Activated CD4-positive, CD25-positive, alpha-beta regulatory T cell treated with anti-CD3 and anti-CD28 coated beads, Interleukin-2, amount 50 U/mL, for 72 hours (primary cell): Measurements from ENCODE around the gene LMNTD2.
"Not testable (repeated sequence)": the region's sequence is repeated elsewhere in the genome, so short reads cannot be mapped to it uniquely, and the experiment has no call there.

ENCODE experiments used
- DNase-seq: peaks from one replicate; pipeline ENCODE4 v3.0.0; 2021

Gene LMNTD2

DNA sequence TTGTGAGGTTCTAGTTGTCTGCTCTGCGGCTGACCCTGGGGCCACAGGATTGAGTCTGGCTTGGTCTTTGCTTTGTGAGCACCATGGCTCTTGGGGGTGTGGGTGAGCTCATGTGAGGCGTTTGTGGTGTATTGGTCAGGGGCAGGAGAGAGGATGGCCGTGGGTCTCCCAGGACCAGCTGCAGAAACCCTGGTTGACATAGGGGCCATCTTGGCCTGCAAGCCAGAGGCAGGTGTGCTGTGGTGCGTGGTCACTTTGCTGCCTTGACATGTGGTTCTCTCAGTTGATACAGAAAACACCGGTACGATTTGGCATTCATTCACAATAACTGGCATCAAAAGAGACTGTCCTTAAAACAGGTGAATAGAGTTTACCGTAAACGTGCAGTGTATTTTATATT, 27.0 kb upstream of the LMNTD2 start:
- DNase-seq = no peak

DNA sequence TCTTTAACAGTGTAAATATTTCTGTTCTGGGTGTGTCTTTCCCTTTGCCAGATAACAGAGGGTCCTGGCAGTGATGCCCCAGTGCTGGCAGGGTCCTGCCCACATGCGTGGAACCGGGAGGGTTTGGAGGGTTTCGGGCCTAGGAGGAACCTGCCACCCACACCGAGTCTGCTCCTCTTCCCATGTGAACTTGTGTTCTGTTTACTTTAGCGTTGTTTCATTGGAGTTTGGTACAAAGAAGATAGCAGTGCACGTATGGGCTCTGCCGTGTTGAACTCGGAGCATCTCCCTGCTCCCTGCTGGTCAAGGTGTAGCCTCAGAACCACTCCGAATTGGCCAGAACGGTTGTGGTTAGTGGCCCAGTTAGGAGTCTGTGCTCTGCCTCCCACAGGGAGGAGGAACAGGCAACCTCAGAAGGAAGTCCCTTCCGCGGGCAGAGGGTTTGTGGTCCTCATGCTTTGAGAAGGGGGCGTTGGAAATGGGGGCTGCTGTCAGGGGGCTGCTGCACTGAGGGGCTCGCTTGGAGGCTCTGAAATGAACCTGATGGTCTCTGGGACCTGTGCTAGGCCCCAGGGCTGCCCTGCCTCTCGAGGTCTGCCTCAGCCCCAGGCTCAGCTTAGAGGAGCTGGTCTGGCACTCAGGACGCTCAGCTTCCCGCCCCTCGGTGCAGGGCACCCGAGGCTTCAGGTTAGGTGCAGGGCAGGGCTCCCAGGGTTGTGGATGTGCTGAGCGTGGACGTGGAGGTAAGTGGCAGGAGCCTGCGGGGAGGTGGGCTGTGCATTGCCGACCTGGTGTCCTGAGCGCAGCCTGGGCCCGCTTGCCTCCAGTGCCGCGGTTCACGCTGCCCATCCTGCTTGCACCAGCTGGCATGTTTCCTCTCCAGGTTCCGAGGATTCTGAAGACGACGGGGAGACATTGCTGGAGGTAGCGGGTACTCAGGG, 26.1 kb upstream of the LMNTD2 start:
- DNase-seq = no peak

DNA sequence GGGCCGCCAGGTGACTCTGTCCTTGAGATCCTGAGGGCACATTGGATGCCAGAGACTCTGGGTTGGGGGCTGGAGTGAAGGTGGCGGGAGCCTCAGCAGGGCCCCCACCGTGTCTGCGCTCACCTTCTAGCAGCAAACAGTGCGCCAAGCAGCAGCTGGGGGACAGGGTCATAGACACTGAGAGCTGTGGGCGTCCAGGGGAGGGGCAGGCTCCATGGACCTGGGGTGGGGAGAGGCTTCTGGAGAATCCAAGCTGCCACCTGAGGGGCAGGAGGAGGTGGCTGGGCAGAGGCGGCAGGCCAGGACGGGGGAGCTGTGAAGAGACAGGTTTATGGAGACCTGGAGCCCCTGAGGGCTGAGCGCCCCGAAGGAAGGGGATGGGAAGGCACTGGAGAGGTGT, 23.7 kb upstream of the LMNTD2 start:
- no peak for DNase-seq

DNA sequence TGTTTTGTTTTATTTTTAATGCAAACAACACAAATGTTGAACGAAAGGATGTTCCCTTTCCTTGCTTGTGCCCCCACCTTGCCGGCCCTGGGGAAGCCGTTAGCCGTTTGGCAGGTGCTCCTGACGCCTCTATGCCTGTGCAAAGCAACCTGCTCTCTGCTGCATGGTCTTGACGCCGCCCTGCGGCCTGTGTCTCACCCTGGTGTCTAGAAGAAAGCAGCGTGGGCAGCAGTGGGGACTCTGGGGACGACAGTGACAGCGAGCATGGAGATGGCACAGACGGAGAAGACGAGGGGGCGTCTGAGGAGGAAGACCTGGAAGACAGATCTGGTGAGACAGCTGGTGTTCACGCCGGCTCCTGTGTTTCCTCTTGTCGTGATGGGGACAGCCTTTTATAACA, 21.2 kb upstream of the LMNTD2 start:
- DNase-seq = no peak

DNA sequence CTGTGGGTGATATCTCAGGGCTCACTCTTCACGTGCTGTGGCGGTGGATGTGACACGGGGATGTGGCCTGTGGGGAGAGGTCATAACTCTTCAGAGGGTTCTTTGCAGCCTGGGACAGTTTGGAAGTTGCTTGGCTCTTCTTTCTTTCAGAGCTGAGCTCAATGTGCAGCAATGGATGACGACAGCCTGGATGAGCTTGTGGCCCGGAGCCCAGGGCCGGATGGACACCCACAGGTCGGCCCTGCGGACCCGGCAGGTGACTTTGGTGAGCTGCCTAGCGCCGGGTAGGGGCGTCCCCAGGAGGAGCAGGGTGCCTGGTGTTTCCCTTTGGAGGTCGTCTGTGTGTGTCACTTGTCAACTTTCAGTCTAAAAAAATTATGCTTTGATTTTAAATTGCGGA, 20.8 kb upstream of the LMNTD2 start:
- DNase-seq = no peak

DNA sequence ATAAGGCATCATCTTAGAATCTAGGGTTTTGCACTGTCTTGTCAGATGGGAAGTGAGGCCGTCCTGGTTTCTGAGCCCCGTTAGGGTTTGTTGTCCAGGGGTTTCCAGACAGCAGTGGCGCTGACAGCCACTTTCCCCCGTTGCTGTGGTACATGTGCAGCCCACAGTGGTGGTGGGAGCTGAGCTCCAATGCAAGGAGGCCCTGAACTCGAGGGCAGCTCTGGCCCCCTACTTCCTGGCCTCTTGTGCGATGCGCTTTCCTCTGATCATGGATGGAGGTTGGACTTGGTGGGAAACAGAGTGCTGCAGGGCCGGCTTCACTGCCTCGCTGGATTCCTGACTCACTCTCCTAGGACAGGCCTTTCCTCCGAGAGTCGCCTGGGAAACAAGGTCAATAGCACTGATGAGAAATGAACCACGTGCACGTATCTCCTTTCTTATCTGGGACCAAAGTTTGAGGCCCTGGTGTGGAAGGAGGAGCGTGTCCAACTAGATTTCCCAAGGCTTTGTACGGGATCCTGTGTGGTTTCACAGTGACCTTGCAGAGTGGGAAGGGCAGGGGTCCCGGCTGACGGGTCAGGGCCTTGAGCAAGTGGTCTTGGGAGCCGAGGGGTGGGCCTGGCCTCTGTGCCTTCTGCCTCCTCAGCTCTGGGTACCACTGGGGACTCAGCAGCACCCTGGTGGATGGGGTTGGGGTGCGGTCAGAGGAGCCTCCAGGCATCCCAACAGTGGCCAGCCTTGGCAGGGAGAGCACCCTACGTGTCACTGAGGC, 19.5 kb upstream of the LMNTD2 start:
- no peak for DNase-seq

DNA sequence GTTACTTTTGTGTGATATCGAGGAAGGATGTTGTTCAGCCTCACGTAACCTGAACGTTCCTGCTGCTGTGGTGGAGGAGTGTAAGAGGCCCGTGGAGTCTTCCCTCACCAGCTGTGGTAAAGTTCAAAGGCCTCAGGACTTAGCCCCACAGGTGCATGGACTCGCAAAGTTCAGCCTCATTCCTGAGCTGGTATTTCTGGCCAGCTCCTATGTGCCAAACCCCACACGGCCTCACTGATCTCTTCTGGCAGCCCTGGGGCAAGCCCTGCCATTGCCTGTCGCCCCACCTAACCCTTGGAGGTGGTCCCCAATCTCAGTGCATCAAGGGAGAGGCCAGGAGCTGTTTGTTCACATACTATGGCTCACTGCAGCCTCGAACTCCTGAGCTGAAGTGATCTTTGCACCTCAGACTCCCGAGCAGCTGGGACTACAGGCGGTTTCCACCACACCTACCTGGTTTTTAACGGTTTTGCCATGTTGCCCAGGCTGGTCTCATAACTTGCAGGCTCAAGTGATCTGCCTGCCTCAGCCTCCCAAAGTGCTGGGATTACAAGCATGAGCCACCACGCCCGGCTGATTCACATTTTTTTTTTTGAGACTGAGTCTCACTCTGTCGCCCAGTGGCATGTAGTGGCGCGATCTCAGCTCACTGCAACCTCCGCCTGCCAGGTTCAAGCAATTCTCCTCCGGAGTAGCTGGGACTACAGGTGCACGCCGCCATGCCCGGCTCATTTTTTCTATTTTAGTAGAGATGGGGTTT, 17.9 kb upstream of the LMNTD2 start:
- no peak for DNase-seq

DNA sequence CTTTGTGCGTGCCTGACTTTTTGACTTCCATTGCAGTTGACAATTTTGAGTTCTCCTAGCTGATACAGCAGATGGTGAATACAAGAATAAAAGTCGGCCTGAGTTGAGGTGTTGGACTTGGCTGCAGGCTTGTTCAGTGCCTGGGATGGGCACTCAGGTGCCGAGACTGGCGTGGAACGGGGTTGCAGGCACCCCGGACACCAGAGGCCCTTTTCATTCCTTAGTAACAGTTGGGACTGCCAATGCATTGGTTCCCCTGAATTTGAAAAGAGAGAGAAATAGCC, 17.0 kb upstream of the LMNTD2 start:
- no peak for DNase-seq

DNA sequence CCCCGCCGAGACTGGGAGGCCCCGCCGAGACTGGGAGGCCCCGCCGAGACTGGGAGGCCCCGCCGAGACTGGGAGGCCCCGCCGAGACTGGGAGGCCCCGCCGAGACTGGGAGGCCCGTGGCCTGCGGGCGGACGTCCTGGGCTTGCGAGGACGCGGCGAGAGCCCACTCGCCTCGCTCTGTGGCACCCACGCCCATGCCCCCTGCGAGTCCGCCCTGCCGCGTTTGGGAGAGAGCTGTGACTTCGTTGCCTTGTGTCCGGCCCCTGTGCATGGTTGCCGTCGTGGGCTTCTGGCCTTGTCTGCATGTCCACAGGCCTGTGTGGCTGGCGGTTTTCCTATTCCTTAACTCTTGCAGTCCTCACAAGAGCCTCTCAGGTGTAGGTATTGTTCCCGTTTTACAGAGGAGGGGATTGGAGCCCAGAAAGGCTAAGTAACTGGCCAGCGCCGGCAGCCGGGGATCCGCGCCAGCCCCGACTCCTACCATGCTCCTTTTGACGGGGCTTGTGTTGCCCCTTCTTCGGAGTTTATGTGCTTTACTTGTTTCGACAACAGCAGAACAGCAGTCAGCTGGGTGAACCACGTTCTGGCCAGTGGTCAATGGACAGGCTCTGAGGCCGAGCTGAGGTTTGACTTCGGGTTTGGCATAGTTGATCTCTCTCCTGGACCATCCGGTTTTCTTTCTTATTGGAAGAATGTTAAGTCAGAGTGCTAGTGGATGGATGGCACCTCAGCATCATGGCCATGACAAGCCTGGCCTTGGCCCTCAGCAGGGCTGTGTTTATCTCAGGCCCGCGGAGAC, 16.5 kb upstream of the LMNTD2 start:
- no peak for DNase-seq

DNA sequence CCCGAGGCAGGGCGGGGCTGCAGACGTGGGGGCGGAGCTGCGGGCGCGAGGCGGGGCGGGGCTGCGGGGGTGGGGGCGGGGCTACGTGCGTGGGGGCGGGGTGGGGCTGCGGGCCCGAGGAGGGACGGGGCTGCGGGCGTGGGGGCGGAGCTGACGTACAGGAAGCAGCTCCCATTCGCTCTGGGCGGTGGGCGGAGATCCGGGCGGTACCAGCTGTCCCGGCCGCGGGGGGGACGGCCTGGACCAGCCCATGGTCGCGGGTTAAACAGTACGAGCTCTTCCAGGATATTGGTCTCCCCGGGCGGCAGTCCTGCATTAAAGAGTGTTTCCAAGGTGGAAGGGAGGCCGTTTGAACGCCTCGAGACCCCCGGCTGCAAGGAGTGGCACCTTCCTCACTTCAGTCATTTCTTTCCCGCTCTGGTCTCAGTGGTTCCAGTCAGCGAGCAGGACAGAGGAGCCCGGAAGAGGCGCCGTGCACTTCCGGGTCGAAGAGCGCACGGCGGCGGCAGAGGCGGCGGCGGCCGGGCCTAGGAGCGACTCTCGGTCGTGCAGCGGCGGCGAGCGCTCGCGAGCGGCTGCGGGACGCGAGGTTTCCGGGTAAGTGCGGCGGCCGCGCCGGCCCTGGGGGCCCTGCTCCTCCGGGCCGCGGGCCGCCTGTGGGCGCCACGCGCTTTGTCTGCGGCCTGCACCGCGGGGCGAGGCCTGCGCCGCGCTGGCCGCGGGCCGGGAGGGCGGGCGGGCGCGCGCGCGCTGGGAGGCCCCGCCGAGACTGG, 15.6 kb upstream of the LMNTD2 start, which contains the start of gene PHRF1:
Gene PHRF1 (plus strand): TSS at position 475 of the 773 bp plus-strand sequence. CDS start 5,043 bp downstream, outside the sequence.
- peak; percentile 95 for DNase-seq

DNA sequence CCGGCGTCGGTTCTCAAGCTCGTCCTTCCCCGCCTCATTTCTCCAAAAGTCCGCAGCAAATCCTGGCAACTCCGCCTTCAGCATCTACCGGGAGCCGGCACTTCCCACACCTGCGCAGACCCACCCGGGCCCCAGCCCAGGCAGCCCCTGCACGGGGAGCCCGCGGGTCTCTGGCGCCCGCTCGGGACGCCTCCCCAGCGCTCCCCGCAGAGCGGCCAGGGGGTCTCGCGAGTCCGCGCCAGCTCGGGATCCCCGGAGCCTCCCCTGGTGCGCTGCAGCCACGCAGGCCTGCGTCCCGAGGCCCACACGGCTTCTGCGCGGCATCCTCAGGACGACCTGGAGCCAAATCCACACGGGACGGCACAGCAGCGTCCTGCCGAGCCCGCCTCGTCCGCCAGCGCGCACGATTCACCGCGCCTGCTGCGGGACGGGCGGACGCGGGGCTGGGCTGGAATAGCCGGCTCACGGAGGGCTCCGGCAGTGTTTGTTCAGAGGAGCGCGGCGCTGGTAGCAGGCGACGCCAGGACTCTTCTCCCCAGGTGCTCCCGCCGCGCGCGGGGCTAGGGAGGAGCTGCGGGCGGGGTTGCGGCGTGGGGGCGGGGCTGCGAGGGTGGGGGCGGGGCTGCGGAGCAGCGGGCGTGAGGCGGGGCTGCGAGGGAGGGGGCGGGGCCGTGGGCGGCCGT, 14.9 kb upstream of the LMNTD2 start:
- DNase-seq = no peak

DNA sequence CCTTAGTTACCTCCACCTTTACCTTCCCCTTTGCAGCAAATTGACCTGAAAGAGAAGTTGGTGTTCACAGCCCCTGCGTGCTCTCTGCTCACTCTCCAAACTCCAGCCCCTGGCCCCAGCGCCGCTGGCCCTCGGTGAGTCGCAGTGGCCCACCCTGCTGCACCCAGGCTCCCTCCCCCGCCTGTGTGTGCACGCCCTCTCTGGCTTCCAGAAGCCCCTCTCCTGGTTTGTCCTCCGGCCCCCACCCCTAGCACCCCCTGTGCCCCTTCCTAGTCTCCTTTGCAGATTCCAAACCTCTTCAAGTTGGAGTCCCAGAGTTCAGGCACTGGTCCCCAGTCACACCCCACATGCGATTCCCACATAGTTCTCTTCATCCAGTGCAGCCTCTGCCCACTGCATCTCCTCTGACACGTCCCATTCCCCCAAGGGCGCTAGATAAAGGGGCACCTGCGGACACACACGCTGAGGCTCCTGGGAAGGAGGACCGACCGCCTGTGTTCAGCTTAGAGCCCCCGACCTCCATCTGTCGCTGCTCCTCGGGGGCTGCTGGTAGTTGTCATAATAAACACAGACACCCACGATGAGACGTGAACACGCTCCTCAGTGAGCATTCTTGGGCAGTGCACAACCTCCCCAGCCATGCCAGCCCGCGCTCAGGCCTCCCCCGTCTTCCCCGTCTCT, 14.2 kb upstream of the LMNTD2 start:
- DNase-seq = no peak

DNA sequence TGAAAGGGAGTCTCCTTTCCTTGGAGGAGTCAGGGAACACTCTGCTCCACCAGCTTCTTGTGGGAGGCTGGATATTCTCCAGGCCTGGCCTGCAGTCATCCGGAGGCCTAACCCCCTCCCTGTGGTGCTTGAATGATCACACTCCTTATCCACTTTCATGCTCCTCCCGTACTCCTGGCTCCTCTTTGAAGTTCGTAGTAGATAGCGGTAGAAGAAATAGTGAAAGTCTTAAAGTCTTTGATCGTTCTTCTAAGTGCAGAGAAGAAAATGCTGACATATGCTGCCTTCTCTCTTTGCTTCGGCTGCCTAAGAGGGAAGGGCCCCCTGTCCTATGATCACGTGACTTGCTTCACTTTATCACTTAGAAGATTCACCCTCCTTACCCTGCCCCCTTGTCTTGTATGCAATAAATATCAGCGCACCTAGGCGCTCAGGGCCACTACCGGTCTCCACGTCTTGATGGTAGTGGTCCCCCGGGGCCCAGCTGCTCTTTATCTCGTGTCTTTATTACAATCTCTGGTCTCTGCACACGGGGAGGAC, 13.6 kb upstream of the LMNTD2 start:
- DNase-seq = not testable (repeated sequence)

DNA sequence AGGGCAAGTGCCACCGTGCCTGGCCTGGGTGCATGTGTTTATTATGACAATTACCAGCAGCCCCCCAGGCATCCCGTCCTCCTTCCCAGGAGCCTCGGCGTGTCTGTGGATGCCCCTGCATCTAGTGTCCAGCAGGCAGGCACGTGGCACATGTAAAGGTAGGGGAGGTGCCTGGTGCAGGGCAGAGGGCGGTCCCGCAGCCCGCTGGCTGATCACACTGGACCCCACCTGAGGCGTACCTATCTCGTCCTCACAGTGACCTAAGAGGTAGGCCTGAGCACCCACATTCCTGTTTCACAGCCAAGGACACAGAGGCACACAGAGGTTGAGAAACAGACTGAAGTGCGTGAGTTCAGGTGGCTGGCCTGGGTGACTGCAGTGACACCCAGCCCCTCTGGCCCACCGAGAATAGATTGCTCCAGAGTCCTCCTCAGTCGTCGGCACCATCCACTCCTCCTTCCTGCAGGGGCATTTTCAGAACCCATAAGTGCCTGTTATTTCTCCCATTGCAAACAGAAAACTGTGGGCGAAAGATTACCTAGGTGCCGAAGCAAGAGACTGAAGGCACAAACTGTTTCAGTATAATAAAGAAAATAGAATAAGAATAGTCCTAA, 12.7 kb upstream of the LMNTD2 start:
- no peak for DNase-seq

DNA sequence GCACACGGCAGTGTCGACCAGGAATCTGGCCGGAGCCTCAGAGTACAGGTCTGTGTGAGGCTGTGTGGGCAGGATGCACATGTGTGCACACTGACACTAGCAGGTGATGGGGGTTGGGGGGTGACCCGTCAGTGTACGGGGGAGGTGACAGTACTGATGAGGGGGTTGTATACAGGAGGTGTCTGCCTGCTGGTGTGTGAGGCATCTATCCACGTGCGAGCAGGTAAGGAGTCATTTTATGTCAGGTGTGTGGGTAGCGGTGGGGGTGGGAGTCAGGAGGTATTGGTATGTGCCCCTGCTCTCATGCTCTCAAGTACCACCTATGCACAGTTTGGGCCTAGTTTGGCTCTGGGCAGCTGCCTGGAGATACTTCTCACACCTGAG, 11.3 kb upstream of the LMNTD2 start:
- no peak for DNase-seq

DNA sequence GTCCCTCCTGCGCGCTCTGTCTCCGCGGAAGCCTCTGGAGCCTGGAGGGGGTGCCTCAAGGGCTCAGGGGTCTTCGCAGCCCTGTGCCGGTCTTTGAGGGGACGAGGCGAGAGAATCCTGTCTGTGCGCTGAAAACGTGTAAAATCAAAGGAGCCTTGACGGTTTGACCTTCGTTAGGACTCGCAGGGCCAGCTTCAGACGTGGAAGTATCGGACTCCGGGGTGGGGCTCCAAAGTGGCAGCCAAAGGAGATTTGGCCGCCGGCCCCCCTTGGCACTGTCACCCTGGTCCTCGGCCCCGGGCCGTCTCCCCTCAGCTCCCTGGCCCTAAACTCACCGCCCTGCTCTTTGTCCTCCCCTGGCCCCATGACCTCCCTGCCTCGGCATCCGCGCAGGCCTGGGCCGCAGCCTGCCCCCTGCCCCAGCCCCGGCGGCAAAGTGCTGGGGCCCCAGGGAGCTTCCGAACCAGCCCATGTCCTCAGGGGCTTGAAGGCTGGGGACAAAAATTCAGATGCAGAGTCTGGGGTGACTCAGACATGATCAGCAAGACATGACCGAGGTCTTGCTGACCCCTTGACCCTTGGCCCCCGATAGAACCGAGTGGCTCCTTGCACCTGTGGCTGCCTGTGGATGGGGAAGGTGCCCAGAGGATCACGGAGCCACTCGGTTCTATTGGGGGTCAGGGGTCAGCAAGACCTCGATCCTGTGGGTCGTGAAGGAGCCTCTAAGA, 8.8 kb upstream of the LMNTD2 start:
- no peak for DNase-seq

DNA sequence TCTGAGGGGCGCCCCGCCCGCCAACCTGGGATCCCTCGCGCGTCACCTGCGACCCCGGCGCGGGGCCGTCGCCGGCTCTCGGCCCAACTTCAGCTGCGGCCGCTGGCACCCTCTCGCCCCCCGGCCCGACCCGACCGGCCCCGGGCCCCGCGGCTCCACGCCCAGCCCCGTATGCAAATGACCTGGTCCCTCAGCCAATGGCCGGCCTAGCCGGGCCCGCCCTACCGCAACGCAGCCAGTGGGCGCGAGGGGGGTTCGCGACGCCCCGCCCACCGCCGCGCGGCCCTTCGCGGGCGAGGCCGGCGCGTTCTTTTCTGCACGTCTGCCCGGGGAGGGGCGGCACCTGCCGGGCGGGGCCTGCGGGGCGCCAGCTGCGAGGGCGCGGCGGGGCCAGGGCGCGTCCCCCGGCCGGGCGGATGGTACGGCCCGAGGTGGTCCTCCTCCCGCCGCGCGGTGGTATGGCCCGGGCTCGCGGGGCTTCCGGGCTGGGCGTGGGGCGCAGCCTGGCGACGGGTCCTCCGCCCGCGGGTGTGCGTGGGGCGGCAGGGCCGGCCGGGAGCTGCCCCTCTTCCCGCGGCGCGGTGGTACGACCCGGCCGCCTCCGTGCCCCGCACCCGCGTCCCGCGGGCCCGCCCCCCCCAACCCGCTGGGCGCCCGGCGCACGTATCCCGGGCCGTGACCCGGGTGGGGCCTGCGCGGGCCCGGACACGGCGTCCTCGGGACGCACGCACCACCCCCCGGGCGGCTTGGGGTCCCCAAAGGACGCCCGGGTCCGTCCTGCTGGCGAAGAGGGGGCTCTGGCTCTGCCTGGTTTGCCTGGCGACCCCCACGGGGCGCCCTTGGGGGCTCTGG, 8.0 kb upstream of the LMNTD2 start:
- peak; percentile 95 for DNase-seq

DNA sequence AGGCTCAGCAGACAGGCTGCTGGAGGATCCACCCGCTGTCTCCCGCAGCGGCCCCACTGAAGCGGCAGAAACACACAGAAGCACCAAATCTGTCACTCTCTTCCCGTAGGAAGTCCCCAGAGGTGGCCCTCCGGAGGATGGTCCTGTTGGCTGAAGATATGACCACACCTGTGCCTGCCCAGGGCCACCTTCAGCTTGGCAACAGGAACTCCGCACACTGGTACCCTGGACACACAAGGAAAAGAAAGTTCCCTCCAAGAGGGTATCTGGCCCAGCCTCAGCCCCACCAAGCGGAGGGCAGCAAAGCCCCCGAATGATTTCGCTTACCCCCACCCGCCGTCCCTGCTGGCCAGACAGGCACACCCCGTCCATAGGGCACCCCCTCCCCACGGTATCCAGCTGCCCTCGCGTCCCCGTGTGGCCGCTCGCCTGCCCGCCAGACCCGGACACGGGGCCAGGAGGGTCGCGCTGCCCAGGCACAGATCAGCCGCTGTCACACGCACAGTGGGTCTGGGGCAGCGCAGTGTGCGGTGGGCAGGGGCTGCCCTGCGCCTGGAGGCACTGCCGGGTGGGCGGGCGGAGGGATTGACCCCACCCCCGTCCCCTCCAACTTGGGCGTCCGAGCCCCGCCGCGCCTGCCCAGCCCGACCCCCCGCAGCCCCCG, 7.2 kb upstream of the LMNTD2 start:
- DNase-seq = no peak
